Spleen (tissue), 11 donors: Measurements from ENCODE around the gene LCMT2. TPM values are rescaled to one million over a fixed set of nuclear protein-coding genes. Genes with fewer than 3 reads are reported as not detected.

ENCODE experiments used
- DNase-seq: peaks from one replicate; pipeline ENCODE4 v3.0.0-alpha.2; 2020
- H3K27ac ChIP-seq, 8 donors: fragments of 200-600 bp; sonication (generic) in 7 of 8; 1 replicate in 4 of 8; 2 replicates in 4 of 8; pipeline versions ENCODE4 v1.5.0 to v1.8.0; 2016 to 2021; ENCODE audit warnings: inconsistent platforms in 4 of 8, mild to moderate bottlenecking in 4 of 8, moderate library complexity in 1 of 8
- H3K27me3 ChIP-seq, 7 donors: fragments of 200-600 bp; sonication (generic) in 6 of 7; replicated peaks in 1 of 7; 1 replicate in 4 of 7; 2 replicates in 3 of 7; pipeline versions ENCODE4 v1.5.0 to v1.8.0; 2016 to 2021; ENCODE audit warnings: inconsistent platforms in 3 of 7, mild to moderate bottlenecking in 1 of 7
- H3K36me3 ChIP-seq, 6 donors: fragments of 200-600 bp; sonication (generic) in 5 of 6; 1 replicate in 4 of 6; 2 replicates in 2 of 6; pipeline versions ENCODE4 v1.5.0 to v1.8.0; 2016 to 2021; ENCODE audit warnings: inconsistent platforms in 2 of 6
- H3K4me1 ChIP-seq, 6 donors: fragments of 200-600 bp; sonication (generic) in 5 of 6; 1 replicate in 3 of 6; 2 replicates in 3 of 6; pipeline versions ENCODE4 v1.5.0 to v1.8.0; 2016 to 2021; ENCODE audit warnings: inconsistent platforms in 3 of 6
- H3K4me3 ChIP-seq, 8 donors: fragments of 200-600 bp; sonication (generic) in 7 of 8; 1 replicate in 4 of 8; 2 replicates in 4 of 8; pipeline versions ENCODE4 v1.5.0 to v1.8.0; 2016 to 2021; ENCODE audit warnings: inconsistent platforms in 4 of 8, mild to moderate bottlenecking in 4 of 8, moderate library complexity in 2 of 8
- H3K9me3 ChIP-seq, 8 donors: fragments of 200-600 bp; sonication (generic) in 7 of 8; 1 replicate in 4 of 8; 2 replicates in 4 of 8; pipeline versions ENCODE4 v1.5.0 to v1.8.0; 2016 to 2021; ENCODE audit warnings: inconsistent platforms in 4 of 8
- CTCF ChIP-seq, 11 experiments: fragments of 200-600 bp in 7 of 11; fragments of 450-650 bp in 4 of 11; sonication (generic) in 4 of 11; IDR thresholded peaks in 8 of 11; conservative IDR thresholded peaks in 3 of 11; 1 replicate in 7 of 11; 2 replicates in 4 of 11; pipeline versions ENCODE4 v1.4.0 to v1.8.0; 2016 to 2021; ENCODE audit warnings: antibody characterized with exemption in 11 of 11, inconsistent platforms in 4 of 11, mild to moderate bottlenecking in 1 of 11
- POLR2A ChIP-seq, 3 donors: fragments of 450-650 bp; IDR thresholded peaks; one replicate each; pipeline ENCODE4 v1.5.1; 2017; ENCODE audit warnings: antibody characterized with exemption in 3 of 3, mild to moderate bottlenecking in 1 of 3
- POLR2AphosphoS5 ChIP-seq, 3 donors: sonication (generic); formaldehyde crosslinking; IDR thresholded peaks; one replicate each; pipeline ENCODE4 v1.5.1; 2017; ENCODE audit warnings: antibody characterized with exemption in 3 of 3
- WGBS, 5 donors: extraction: QIAGEN DNeasy Blood & Tissue Kit in 3 of 5; methylation state at CpG; one replicate each; pipeline versions ENCODE4 v1.1.5 to v1.1.7; 2013 to 2018; 5-methylcytosine and 5-hydroxymethylcytosine counted together
- intact Hi-C: fragments of 100-400 bp; cut with DNase I; formaldehyde crosslinking; loops from one replicate; pipeline ENCODE4 v1.15.0; 2023; ENCODE audit warnings: low total_unique reads
- polyA plus RNA-seq, 3 donors: library from polyadenylated mRNA; stranded (reverse); fragments of 200-250 nt; gene quantifications; one replicate each; pipeline ENCODE4 v1.2.1, GENCODE V29; 2013
- total RNA-seq, 7 donors: library from RNA; depleted of rRNA in 3 of 7; stranded (reverse); fragments of >200 nt in 3 of 7; fragmentation: NEBNext Ultra II Directional in 4 of 7; extraction: Animal tissue kit (Norgen Biotek cat#: 25700) in 4 of 7; gene quantifications; one replicate each; pipeline versions ENCODE4 v1.1.0 to v1.2.1, GENCODE V29; 2016 to 2021
- donor health status: healthy with polysubstance abuse.
- donor health status: DM: no; HTN: no; CAD: no; lungs with moderate emphysema.
- donor health status: DM: no; HTN: no; CAD: no.
- donor health status: Bipolar disorder and iron deficiency.
- donor health status: healthy.
- donor health status: DM: no; HTN: no; CAD: no.
- donor health status: DM: yes; HTN: yes; CAD: no.

Gene LCMT2
- total and polyA plus RNA-seq, 10 donors: 4.3 to 9.2 (median 7.3) TPM

GRCh38 chr15:43299884-43300283 lies 30.5 kb downstream of the LCMT2 start:
- no peak for DNase-seq
- Histone ChIP-seq H3K27ac (no peak overlapping the region), H3K9me3 (no peaks in the 10 kb centered on the region), H3K36me3 (no peaks in the 10 kb centered on the region), H3K4me3 (no peak overlapping the region), H3K27me3 (peaks cover 0 to 21% (median 2%) of the 10 kb centered on the region in 7 donors), H3K4me1 (no peaks in the 10 kb centered on the region)
- no peak for TF ChIP-seq POLR2A (IDR thresholded peaks at IDR 0.05)
- TF ChIP-seq POLR2AphosphoS5 (IDR thresholded peaks at IDR 0.05): no peak
- TF ChIP-seq CTCF (IDR thresholded peaks at IDR 0.05 in 8 of 11, conservative IDR thresholded peaks at IDR 0.05 in 3 of 11): no peak
- intact Hi-C loops: no loop called here

GRCh38 chr15:43299411-43299810 lies 31.0 kb downstream of the LCMT2 start:
- no peak for DNase-seq
- no peak overlapping the region for H3K27ac ChIP-seq
- no peaks in the 10 kb centered on the region for H3K4me1 ChIP-seq
- no peaks in the 10 kb centered on the region for H3K36me3 ChIP-seq
- intact Hi-C loops: no loop called here
- 86 to 96% (median 91%) methylated on average over 3 of the region's 3 CpGs for WGBS, 5 donors
- H3K4me3 ChIP-seq: no peak overlapping the region
- TF ChIP-seq CTCF (IDR thresholded peaks at IDR 0.05 in 8 of 11, conservative IDR thresholded peaks at IDR 0.05 in 3 of 11) (no peak), POLR2A (IDR thresholded peaks at IDR 0.05) (no peak), POLR2AphosphoS5 (IDR thresholded peaks at IDR 0.05) (no peak)
- peaks cover 0 to 22% (median 7%) of the 10 kb centered on the region in 7 donors for H3K27me3 ChIP-seq
- no peaks in the 10 kb centered on the region for H3K9me3 ChIP-seq

- Histone ChIP-seq H3K36me3 (no peaks in the 10 kb centered on the region), H3K4me3 (no peak overlapping the region), H3K27ac (no peak overlapping the region), H3K9me3 (no peaks in the 10 kb centered on the region), H3K4me1 (peaks cover 0 to 6% (median 0%) of the 10 kb centered on the region in 6 donors), H3K27me3 (peaks cover 0 to 41% (median 11%) of the 10 kb centered on the region in 7 donors)
- TF ChIP-seq POLR2AphosphoS5 (IDR thresholded peaks at IDR 0.05): no peak
- TF ChIP-seq POLR2A (IDR thresholded peaks at IDR 0.05): no peak
- no peak for TF ChIP-seq CTCF (IDR thresholded peaks at IDR 0.05 in 8 of 11, conservative IDR thresholded peaks at IDR 0.05 in 3 of 11)
- WGBS, 5 donors: 69 to 84% (median 82%) methylated on average over 6 of the region's 6 CpGs
- intact Hi-C loops: no loop called here
- no peak for DNase-seq
Measured at GRCh38 chr15:43294091-43294706, 36.2 kb downstream of the LCMT2 start.

DNA sequence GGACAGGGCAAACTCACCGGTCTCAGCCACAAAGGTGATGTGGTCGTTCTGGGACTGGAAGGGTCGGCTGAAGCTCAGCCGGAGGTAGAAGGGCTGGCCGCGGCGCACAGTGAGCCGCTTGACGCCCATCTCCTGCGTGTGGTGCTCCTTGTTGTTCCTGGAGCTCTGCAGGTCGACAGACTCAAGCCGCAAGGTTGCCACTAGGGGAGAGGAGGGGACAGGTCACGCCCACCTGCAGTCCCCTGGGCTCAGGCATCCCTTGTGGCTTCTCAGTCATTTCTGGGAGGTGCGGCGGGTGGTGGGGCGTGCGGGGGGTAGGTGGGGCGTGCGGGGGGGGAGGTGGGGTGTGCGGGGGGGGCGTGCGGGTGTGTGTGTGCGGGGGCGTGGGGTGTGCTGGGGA lies 36.9 kb downstream of the LCMT2 start:
- no peaks in the 10 kb centered on the region for H3K9me3 ChIP-seq
- H3K4me3 ChIP-seq: no peak overlapping the region
- H3K36me3 ChIP-seq: no peaks in the 10 kb centered on the region
- no peak for DNase-seq
- H3K27ac ChIP-seq: no peak overlapping the region
- intact Hi-C loops: no loop called here
- 15 to 25% (median 20%) methylated on average over 12 to 21 of the region's 24 CpGs for WGBS, 5 donors
- peaks cover 0 to 40% (median 11%) of the 10 kb centered on the region in 7 donors for H3K27me3 ChIP-seq
- TF ChIP-seq POLR2A (IDR thresholded peaks at IDR 0.05) (no peak), POLR2AphosphoS5 (IDR thresholded peaks at IDR 0.05) (no peak), CTCF (IDR thresholded peaks at IDR 0.05 in 8 of 11, conservative IDR thresholded peaks at IDR 0.05 in 3 of 11) (no peak)
- H3K4me1 ChIP-seq: peaks cover 0 to 6% (median 0%) of the 10 kb centered on the region in 6 donors
